ENCODE results near the gene TMEM232. TPM values are rescaled to one million over a fixed set of nuclear protein-coding genes. Genes with fewer than 3 reads are reported as not detected.

The TMEM232 gene
- total RNA-seq, 1 donor from 2014 or later, result 0.86 TPM

GRCh38 chr5:110440058-110440457 lies 286.4 kb downstream of the TMEM232 start:
- H3K4me3 ChIP-seq (ENCODE audit: low read depth, low read length), result no peak overlapping the region
- DNase-seq (ENCODE audit: low read depth), result no peak
- TF ChIP-seq CTCF (conservative IDR thresholded peaks at IDR 0.05; ENCODE audit: low read depth, low read length), result no peak

GRCh38 chr5:110439296-110439695 lies 287.2 kb downstream of the TMEM232 start:
- no peak for TF ChIP-seq CTCF (conservative IDR thresholded peaks at IDR 0.05; ENCODE audit: low read depth, low read length)
- H3K4me3 ChIP-seq (ENCODE audit: low read depth, low read length), result no peak overlapping the region
- no peak for DNase-seq (ENCODE audit: low read depth)

- H3K4me3 ChIP-seq (ENCODE audit: low read depth, low read length), result no peak overlapping the region
- no peak for DNase-seq (ENCODE audit: low read depth)
- TF ChIP-seq CTCF (conservative IDR thresholded peaks at IDR 0.05; ENCODE audit: low read depth, low read length), result no peak
Observed at GRCh38 chr5:110435207-110435606, 291.3 kb downstream of the TMEM232 start.

- no peak for DNase-seq (ENCODE audit: low read depth)
- no peak overlapping the region for H3K4me3 ChIP-seq (ENCODE audit: low read depth, low read length)
- TF ChIP-seq CTCF (conservative IDR thresholded peaks at IDR 0.05; ENCODE audit: low read depth, low read length), result no peak
Observed at GRCh38 chr5:110431603-110432002, 294.9 kb downstream of the TMEM232 start.

- no peak for DNase-seq (ENCODE audit: low read depth)
- no peak overlapping the region for H3K4me3 ChIP-seq (ENCODE audit: low read depth, low read length)
Observed at GRCh38 chr5:110414360-110414759, 312.1 kb downstream of the TMEM232 start.

GRCh38 chr5:110413856-110414255 lies 312.6 kb downstream of the TMEM232 start:
- TF ChIP-seq CTCF (conservative IDR thresholded peaks at IDR 0.05; ENCODE audit: low read depth, low read length), result no peak
- no peak for DNase-seq (ENCODE audit: low read depth)
- H3K4me3 ChIP-seq (ENCODE audit: low read depth, low read length), result no peak overlapping the region

More at GRCh38 chr5:110414360-110414759, 312.1 kb downstream of the TMEM232 start:
- peak; percentile 79 for TF ChIP-seq CTCF (conservative IDR thresholded peaks at IDR 0.05; ENCODE audit: low read depth, low read length)

GRCh38 chr5:110409571-110409970 lies 316.9 kb downstream of the TMEM232 start:
- no peak for TF ChIP-seq CTCF (conservative IDR thresholded peaks at IDR 0.05; ENCODE audit: low read depth, low read length)
- no peak for DNase-seq (ENCODE audit: low read depth)
- no peak overlapping the region for H3K4me3 ChIP-seq (ENCODE audit: low read depth, low read length)

Data from epithelial cell of proximal tubule (primary cell).